ENCODE results near the gene RPSA. TPM values are rescaled to one million over a fixed set of nuclear protein-coding genes. Genes with fewer than 3 reads are reported as not detected.
A peak's percentile ranks its signal among the peaks of the same experiment; 100 is the strongest.

Gene RPSA
- total and polyA plus RNA-seq, 8 donors, result 738 to 1,954 (median 1,788) TPM

GRCh38 chr3:39443530-39443929, 37.0 kb downstream of the RPSA start:
- ATAC-seq (peak; percentile 54), DNase-seq (no peak)
- H3K27me3 ChIP-seq, result no peaks in the 10 kb centered on the region
- no peak overlapping the region for H3K27ac ChIP-seq
- no peak overlapping the region for H3K4me3 ChIP-seq
- H3K36me3 ChIP-seq, result no peaks in the 10 kb centered on the region
- no peaks in the 10 kb centered on the region for H3K4me1 ChIP-seq
- no peaks in the 10 kb centered on the region for H3K9me3 ChIP-seq
- no peak for TF ChIP-seq CTCF (IDR thresholded peaks at IDR 0.05)
- intact Hi-C loops (cut with DNase I), result no loop called here

- Histone ChIP-seq H3K9me3 (no peaks in the 10 kb centered on the region), H3K27me3 (no peaks in the 10 kb centered on the region), H3K4me3 (no peak overlapping the region), H3K4me1 (no peaks in the 10 kb centered on the region), H3K36me3 (no peaks in the 10 kb centered on the region), H3K27ac (no peak overlapping the region)
- TF ChIP-seq CTCF (IDR thresholded peaks at IDR 0.05), result no peak
- ATAC-seq, result no peak
- no peak for DNase-seq
- intact Hi-C loops (cut with DNase I), result no loop called here
These were observed 39.4 kb downstream of the RPSA start for GRCh38 chr3:39445927-39446326.

GRCh38 chr3:39446444-39446843, 39.9 kb downstream of the RPSA start:
- no peak for ATAC-seq
- intact Hi-C loops (cut with DNase I), result no loop called here
- H3K27me3 ChIP-seq, result no peaks in the 10 kb centered on the region
- no peaks in the 10 kb centered on the region for H3K9me3 ChIP-seq
- no peak for DNase-seq
- H3K4me3 ChIP-seq, result no peak overlapping the region
- no peak for TF ChIP-seq CTCF (IDR thresholded peaks at IDR 0.05)
- no peaks in the 10 kb centered on the region for H3K36me3 ChIP-seq
- no peak overlapping the region for H3K27ac ChIP-seq
- H3K4me1 ChIP-seq, result no peaks in the 10 kb centered on the region

- TF ChIP-seq CTCF (IDR thresholded peaks at IDR 0.05), result peak; percentile 81 to 85
- peak in 3 of 4 donors; percentile 37 to 89 (median 77) for DNase-seq
- intact Hi-C loops (cut with DNase I), result no loop called here
- Histone ChIP-seq H3K27me3 (no peaks in the 10 kb centered on the region), H3K4me1 (no peaks in the 10 kb centered on the region), H3K36me3 (no peaks in the 10 kb centered on the region), H3K27ac (no peak overlapping the region), H3K4me3 (no peak overlapping the region), H3K9me3 (no peaks in the 10 kb centered on the region)
- peak; percentile 99 for ATAC-seq
These were observed 41.3 kb downstream of the RPSA start for GRCh38 chr3:39447637-39448483.

- TF ChIP-seq CTCF (IDR thresholded peaks at IDR 0.05), result no peak
- Histone ChIP-seq H3K27ac (no peak overlapping the region), H3K9me3 (no peaks in the 10 kb centered on the region), H3K36me3 (no peaks in the 10 kb centered on the region), H3K4me3 (no peak overlapping the region), H3K27me3 (no peaks in the 10 kb centered on the region), H3K4me1 (no peaks in the 10 kb centered on the region)
- intact Hi-C loops (cut with DNase I), result no loop called here
- ATAC-seq (no peak), DNase-seq (no peak)
These were observed 42.1 kb downstream of the RPSA start for GRCh38 chr3:39448506-39449233.

Data from left lung (tissue), 10 donors.